PC-9 (cell line): ENCODE results near the gene ITIH5. TPM values are rescaled to one million over a fixed set of nuclear protein-coding genes. Genes with fewer than 3 reads are reported as not detected.

Source experiments
- BruUV-seq: library from RNA; stranded (reverse); fragments of 400-500 nt; replicated peaks from 2 replicates; lab custom pipeline; 2021; lab: Mats Ljungman, UMichigan
- CTCF ChIA-PET: fragments of 300-600 bp; sonication (Branson Sonifier 250); formaldehyde crosslinking; loops from one replicate; lab custom pipeline; 2022; ENCODE audit warnings: antibody characterized with exemption; lab: Charles Lee
- POLR2A ChIA-PET: fragments of 300-600 bp; sonication (Branson Sonifier 250); formaldehyde crosslinking; loops from one replicate; lab custom pipeline; 2022; ENCODE audit warnings: antibody characterized with exemption; ENCODE audit not compliant: unreplicated experiment; lab: Charles Lee
- DNase-seq, 2 experiments: peaks; one replicate each; pipeline versions ENCODE4 v3.0.0 to v3.0.0-alpha.2; 2015 to 2022; ENCODE audit warnings: mixed read lengths in 1 of 2
- H2AFZ ChIP-seq: fragments of 200-600 bp; sonication (generic); 2 replicates; pipeline ENCODE4 v1.8.1; 2017; ENCODE audit warnings: antibody characterized with exemption
- H3F3A ChIP-seq: fragments of 200-600 bp; sonication (generic); 2 replicates; pipeline ENCODE4 v1.8.1; 2017; ENCODE audit warnings: antibody characterized with exemption, mild to moderate bottlenecking, low read depth; ENCODE audit not compliant: insufficient read depth
- H3K27ac ChIP-seq: fragments of 200-600 bp; sonication (generic); 2 replicates; pipeline ENCODE4 v1.6.1; 2016; ENCODE audit warnings: mixed run types
- H3K27me3 ChIP-seq: fragments of 200-600 bp; sonication (generic); 2 replicates; pipeline ENCODE4 v1.6.1; 2016; ENCODE audit warnings: low read depth, mixed run types; ENCODE audit not compliant: insufficient read depth
- H3K36me3 ChIP-seq: fragments of 200-600 bp; sonication (generic); 2 replicates; pipeline ENCODE4 v1.6.1; 2016; ENCODE audit warnings: low read depth, mixed run types
- H3K4me1 ChIP-seq: fragments of 200-600 bp; sonication (generic); replicated peaks from 2 replicates; pipeline ENCODE4 v1.6.1; 2016; ENCODE audit warnings: mixed run types; ENCODE audit not compliant: insufficient read depth
- H3K4me2 ChIP-seq: fragments of 200-600 bp; sonication (generic); 2 replicates; pipeline ENCODE4 v1.6.1; 2017; ENCODE audit warnings: mixed run types
- H3K4me3 ChIP-seq: fragments of 200-600 bp; sonication (generic); 2 replicates; pipeline ENCODE4 v1.6.1; 2016; ENCODE audit warnings: mixed run types
- H3K79me2 ChIP-seq: fragments of 200-600 bp; sonication (generic); 2 replicates; pipeline ENCODE4 v1.6.1; 2017; ENCODE audit warnings: low read depth, mixed run types
- H3K9me2 ChIP-seq: fragments of 200-600 bp; sonication (generic); 2 replicates; pipeline ENCODE4 v1.8.1; 2017; ENCODE audit warnings: mild to moderate bottlenecking; ENCODE audit not compliant: insufficient read depth
- H3K9me3 ChIP-seq: fragments of 200-600 bp; sonication (generic); 2 replicates; pipeline ENCODE4 v1.8.1; 2016; ENCODE audit warnings: low read depth; ENCODE audit not compliant: insufficient read depth
- H4K20me1 ChIP-seq: fragments of 200-600 bp; sonication (generic); 2 replicates; pipeline ENCODE4 v1.8.1; 2017; ENCODE audit not compliant: insufficient read depth
- EZH2 ChIP-seq: fragments of 200-600 bp; sonication (generic); IDR thresholded peaks from 2 replicates; pipeline ENCODE4 v1.8.0; 2017; ENCODE audit warnings: antibody characterized with exemption, low read depth
- intact Hi-C: fragments of 100-400 bp; cut with micrococcal nuclease; formaldehyde crosslinking; loops from one replicate; pipeline ENCODE4 v1.10.0; 2022; ENCODE audit not compliant: unreplicated experiment
- total RNA-seq: library from RNA; stranded (reverse); gene quantifications from 2 replicates; pipeline ENCODE4 v1.2.3, GENCODE V29; 2021
- TF ChIP-seq, protein P1 (sequence below): fragments of 200-600 bp; sonication (generic); conservative IDR thresholded peaks from 2 replicates; pipeline ENCODE4 v1.6.1; 2017; ENCODE audit warnings: mixed run types, antibody characterized with exemption, mild to moderate bottlenecking, moderate library complexity

ITIH5 gene
- total RNA-seq, 1 experiment from 2014 or later: not detected

DNA sequence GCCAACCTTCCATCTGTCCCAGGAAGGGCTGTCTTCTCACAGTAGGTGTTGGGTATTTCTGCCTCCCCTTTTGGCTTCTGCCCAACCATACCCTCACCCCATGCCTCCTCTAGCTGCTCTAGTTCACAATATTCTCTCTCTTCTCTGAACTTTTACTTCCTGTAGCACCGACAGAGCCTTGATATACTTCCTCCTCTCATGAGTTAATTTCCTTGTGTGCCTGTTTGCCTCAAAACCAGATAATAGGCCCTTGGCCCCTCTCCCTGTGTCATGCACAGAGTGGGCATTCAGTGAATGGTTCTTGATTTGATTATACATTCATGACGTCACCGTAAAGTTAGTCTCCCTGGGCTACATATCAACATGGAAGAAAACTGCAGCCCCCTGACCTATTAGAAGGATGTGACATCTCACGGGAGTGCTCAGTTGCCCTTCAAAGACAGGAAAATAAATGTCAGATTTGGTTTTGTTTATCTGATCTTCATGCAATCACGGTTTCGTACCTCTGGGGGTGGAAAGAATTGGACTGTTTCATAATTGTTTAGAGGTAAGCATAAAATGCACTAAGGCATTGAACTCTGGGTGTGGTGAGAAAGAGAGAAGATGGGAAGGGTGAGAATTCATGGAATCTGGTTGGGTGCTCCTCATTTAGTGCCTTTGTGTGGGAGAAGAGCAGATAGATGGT lies 127.7 kb downstream of the ITIH5 start:
- no peaks in the 10 kb centered on the region for H3K79me2 ChIP-seq
- TF ChIP-seq, protein P1, sequence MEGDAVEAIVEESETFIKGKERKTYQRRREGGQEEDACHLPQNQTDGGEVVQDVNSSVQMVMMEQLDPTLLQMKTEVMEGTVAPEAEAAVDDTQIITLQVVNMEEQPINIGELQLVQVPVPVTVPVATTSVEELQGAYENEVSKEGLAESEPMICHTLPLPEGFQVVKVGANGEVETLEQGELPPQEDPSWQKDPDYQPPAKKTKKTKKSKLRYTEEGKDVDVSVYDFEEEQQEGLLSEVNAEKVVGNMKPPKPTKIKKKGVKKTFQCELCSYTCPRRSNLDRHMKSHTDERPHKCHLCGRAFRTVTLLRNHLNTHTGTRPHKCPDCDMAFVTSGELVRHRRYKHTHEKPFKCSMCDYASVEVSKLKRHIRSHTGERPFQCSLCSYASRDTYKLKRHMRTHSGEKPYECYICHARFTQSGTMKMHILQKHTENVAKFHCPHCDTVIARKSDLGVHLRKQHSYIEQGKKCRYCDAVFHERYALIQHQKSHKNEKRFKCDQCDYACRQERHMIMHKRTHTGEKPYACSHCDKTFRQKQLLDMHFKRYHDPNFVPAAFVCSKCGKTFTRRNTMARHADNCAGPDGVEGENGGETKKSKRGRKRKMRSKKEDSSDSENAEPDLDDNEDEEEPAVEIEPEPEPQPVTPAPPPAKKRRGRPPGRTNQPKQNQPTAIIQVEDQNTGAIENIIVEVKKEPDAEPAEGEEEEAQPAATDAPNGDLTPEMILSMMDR: no peak
- H3K9me2 ChIP-seq: no peaks in the 10 kb centered on the region
- intact Hi-C loops: no loop called here
- H3K9me3 ChIP-seq: no peaks in the 10 kb centered on the region
- no peak overlapping the region for H3K4me3 ChIP-seq
- no peaks in the 10 kb centered on the region for H3F3A ChIP-seq
- POLR2A ChIA-PET: no interaction called here
- no peak overlapping the region for H3K27ac ChIP-seq
- H3K27me3 ChIP-seq: peaks cover 18% of the 10 kb centered on the region
- no peak overlapping the region for H2AFZ ChIP-seq
- DNase-seq: no peak
- no TSS peak for BruUV-seq
- H3K4me1 ChIP-seq: no peaks in the 10 kb centered on the region
- no peaks in the 10 kb centered on the region for H3K36me3 ChIP-seq
- CTCF ChIA-PET: no interaction called here
- no peaks in the 10 kb centered on the region for H4K20me1 ChIP-seq
- H3K4me2 ChIP-seq: no peak overlapping the region

- Histone ChIP-seq H3F3A (no peaks in the 10 kb centered on the region), H3K9me3 (no peaks in the 10 kb centered on the region), H4K20me1 (no peaks in the 10 kb centered on the region), H3K27me3 (peaks cover 15% of the 10 kb centered on the region), H3K27ac (no peak overlapping the region), H3K9me2 (no peaks in the 10 kb centered on the region), H3K79me2 (no peaks in the 10 kb centered on the region), H3K36me3 (no peaks in the 10 kb centered on the region), H2AFZ (no peak overlapping the region), H3K4me3 (no peak overlapping the region), H3K4me2 (no peak overlapping the region), H3K4me1 (no peaks in the 10 kb centered on the region)
- DNase-seq: no peak
- no TSS peak for BruUV-seq
- ChIA-PET POLR2A (no interaction called here), CTCF (no interaction called here)
- TF ChIP-seq EZH2: no peak
- TF ChIP-seq, protein P1: no peak
- intact Hi-C loops: no loop called here
Observed at GRCh38 chr10:7537126-7537525, 129.6 kb downstream of the ITIH5 start.

DNA sequence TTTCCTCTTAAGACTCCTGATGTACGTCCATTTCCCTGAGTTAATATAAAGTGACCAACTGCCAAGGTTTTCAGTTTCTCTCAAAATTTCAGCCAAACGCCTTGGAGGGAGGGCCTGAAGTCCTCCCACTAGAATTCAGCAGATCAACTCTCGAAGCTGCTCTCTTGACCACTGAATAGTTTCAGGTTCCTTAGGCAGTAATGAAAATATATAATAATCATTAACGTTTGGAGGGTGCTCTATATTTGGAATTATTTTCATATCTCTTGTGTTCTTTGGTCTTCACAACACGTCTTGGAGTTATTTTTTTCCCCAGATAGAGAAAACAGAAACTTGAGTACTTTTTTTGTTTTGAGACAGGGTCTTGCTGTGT lies 132.3 kb downstream of the ITIH5 start:
- Histone ChIP-seq H3K36me3 (no peaks in the 10 kb centered on the region), H3K4me1 (no peaks in the 10 kb centered on the region), H3K79me2 (no peaks in the 10 kb centered on the region), H3F3A (no peaks in the 10 kb centered on the region), H3K9me3 (no peaks in the 10 kb centered on the region), H2AFZ (no peak overlapping the region), H3K27ac (no peak overlapping the region), H3K27me3 (peaks cover 25% of the 10 kb centered on the region), H4K20me1 (no peaks in the 10 kb centered on the region), H3K4me3 (no peak overlapping the region), H3K4me2 (no peak overlapping the region), H3K9me2 (no peaks in the 10 kb centered on the region)
- intact Hi-C loops: no loop called here
- no TSS peak for BruUV-seq
- ChIA-PET POLR2A (no interaction called here), CTCF (no interaction called here)
- no peak for DNase-seq
- TF ChIP-seq, protein P1: no peak
